Endothelial cell of umbilical vein (primary cell): ENCODE data around the gene CRIM1. TPM values are rescaled to one million over a fixed set of nuclear protein-coding genes. Genes with fewer than 3 reads are reported as not detected.
A peak's percentile ranks its signal among the peaks of the same experiment; 100 is the strongest.

Experiments
- BruUV-seq: library from RNA; stranded (reverse); fragments of 400-500 nt; replicated peaks from 2 replicates; lab custom pipeline; 2021; lab: Mats Ljungman, UMichigan
- CTCF ChIA-PET: fragments of 300-600, 350-600 bp; sonication (Branson Sonifier 250); formaldehyde crosslinking; loops from one replicate; lab custom pipeline; 2021; ENCODE audit warnings: antibody characterized with exemption, inconsistent platforms; lab: Charles Lee
- POLR2A ChIA-PET: fragments of 300-600, 350-600 bp; sonication (Branson Sonifier 250); formaldehyde crosslinking; loops from one replicate; lab custom pipeline; 2021; ENCODE audit warnings: antibody characterized with exemption, inconsistent platforms; lab: Charles Lee
- DNase-seq: peaks from one replicate; pipeline ENCODE4 v3.0.0-alpha.2; 2011; ENCODE audit warnings: low read depth, low spot score
- FAIRE-seq: peaks from 2 replicates; lab custom pipeline; 2011; peaks lifted over from hg19 to GRCh38; lab: Jason Lieb, UNC
- H2AFZ ChIP-seq: 2 replicates; pipeline ENCODE4 v1.6.0; 2012; ENCODE audit warnings: low read depth, low read length, control low read depth, inconsistent platforms
- H3K27ac ChIP-seq: 2 replicates; pipeline ENCODE4 v1.5.1; 2011; ENCODE audit warnings: low read depth, mild to moderate bottlenecking, control low read depth, low read length, moderate library complexity; ENCODE audit not compliant: insufficient read depth
- H3K27me3 ChIP-seq, 2 experiments: 2 replicates each; pipeline versions ENCODE4 v1.6.0 to v1.6.1; 2011; ENCODE audit warnings: low read length in 2 of 2, mixed read lengths in 1 of 2; ENCODE audit not compliant: control insufficient read depth in 2 of 2, insufficient read depth in 2 of 2
- H3K36me3 ChIP-seq, 2 experiments: 2 replicates in 1 of 2; 3 replicates in 1 of 2; pipeline ENCODE4 v1.5.1; 2011; ENCODE audit warnings: low read length in 2 of 2, mild to moderate bottlenecking in 1 of 2, moderate library complexity in 1 of 2; ENCODE audit not compliant: control insufficient read depth in 2 of 2, insufficient read depth in 2 of 2; ENCODE audit errors: extremely low read depth in 1 of 2
- H3K4me1 ChIP-seq: 3 replicates; pipeline ENCODE4 v1.5.1; 2011; ENCODE audit warnings: mild to moderate bottlenecking, low read length; ENCODE audit not compliant: control insufficient read depth, insufficient read depth; ENCODE audit errors: extremely low read depth
- H3K4me2 ChIP-seq: 2 replicates; pipeline ENCODE4 v1.6.1; 2011; ENCODE audit warnings: low read length, control low read depth, mixed read lengths; ENCODE audit not compliant: insufficient read depth
- H3K4me3 ChIP-seq, 3 experiments: fragments of 200-600 bp in 1 of 3; sonication (generic), shearing (Covaris generic) in 1 of 3; replicated peaks in 1 of 3; 2 replicates each; pipeline ENCODE4 v1.5.1; 2011 to 2016; ENCODE audit warnings: control low read depth in 3 of 3, low read length in 3 of 3, mild to moderate bottlenecking in 2 of 3, inconsistent platforms in 1 of 3, low read depth in 1 of 3, moderate library complexity in 1 of 3; ENCODE audit not compliant: insufficient read depth in 1 of 3
- H3K79me2 ChIP-seq: 2 replicates; pipeline ENCODE4 v1.6.0; 2012; ENCODE audit warnings: low read length, inconsistent platforms; ENCODE audit not compliant: control insufficient read depth, insufficient read depth
- H3K9ac ChIP-seq: replicated peaks from 2 replicates; pipeline ENCODE3; 2011; ENCODE audit warnings: low read length, control low read depth; ENCODE audit not compliant: insufficient read depth; ENCODE audit errors: extremely low read depth
- H3K9me1 ChIP-seq: replicated peaks from 3 replicates; pipeline ENCODE4 v1.6.0; 2011; ENCODE audit warnings: mild to moderate bottlenecking, low read length; ENCODE audit not compliant: control insufficient read depth, insufficient read depth; ENCODE audit errors: extremely low read depth
- H3K9me3 ChIP-seq: replicated peaks from 2 replicates; pipeline ENCODE4 v1.5.1; 2012; ENCODE audit warnings: low read length, inconsistent platforms; ENCODE audit not compliant: control insufficient read depth, insufficient read depth
- H4K20me1 ChIP-seq: replicated peaks from 2 replicates; pipeline ENCODE3; 2011; ENCODE audit warnings: mild to moderate bottlenecking, low read length; ENCODE audit not compliant: control insufficient read depth, insufficient read depth; ENCODE audit errors: extremely low read depth
- CTCF ChIP-seq, 2 donors: IDR thresholded peaks; 1 replicate in 1 of 2; 2 replicates in 1 of 2; pipeline ENCODE4 v1.5.1; 2011; ENCODE audit warnings: low read length in 2 of 2, mild to moderate bottlenecking in 2 of 2, moderate library complexity in 2 of 2, control low read depth in 1 of 2, inconsistent platforms in 1 of 2, low read depth in 1 of 2; ENCODE audit not compliant: insufficient read depth in 1 of 2; ENCODE audit errors: extremely low read depth in 1 of 2
- EZH2 ChIP-seq: IDR thresholded peaks from 2 replicates; pipeline ENCODE4 v1.6.1; 2012; ENCODE audit warnings: borderline replicate concordance, low read depth, mild to moderate bottlenecking, moderate library complexity, low read length, inconsistent platforms; ENCODE audit not compliant: severe bottlenecking
- FOS ChIP-seq: IDR thresholded peaks from 2 replicates; pipeline ENCODE4 v1.6.1; 2011; ENCODE audit warnings: mild to moderate bottlenecking, low read length, moderate library complexity, borderline replicate concordance; ENCODE audit not compliant: insufficient read depth
- GATA2 ChIP-seq: IDR thresholded peaks from 2 replicates; pipeline ENCODE4 v1.7.0; 2011; ENCODE audit warnings: low read depth, mild to moderate bottlenecking, moderate library complexity, mixed read lengths, low read length; ENCODE audit not compliant: insufficient read length, insufficient read depth
- JUN ChIP-seq: IDR thresholded peaks from 2 replicates; pipeline ENCODE4 v1.6.1; 2011; ENCODE audit warnings: borderline replicate concordance, low read depth; ENCODE audit not compliant: insufficient read length, insufficient read depth
- POLR2A ChIP-seq: IDR thresholded peaks from 2 replicates; pipeline ENCODE4 v1.6.1; 2012; ENCODE audit warnings: low read depth, mild to moderate bottlenecking, control low read depth, low read length
- POLR2AphosphoS5 ChIP-seq: IDR thresholded peaks from 2 replicates; pipeline ENCODE4 v1.6.1; 2012; ENCODE audit warnings: low read depth, mild to moderate bottlenecking, control low read depth, low read length, moderate library complexity; ENCODE audit not compliant: insufficient read depth
- dilution Hi-C: fragments of 300-500 bp; cut with MboI; formaldehyde crosslinking; loops from one replicate; pipeline ENCODE4 v1.15.0; 2019; ENCODE audit warnings: low sequenced_read_pairs; ENCODE audit not compliant: extremely low pct_ligation_motif_present
- intact Hi-C: fragments of 100-400 bp; cut with micrococcal nuclease; formaldehyde crosslinking; loops from one replicate; pipeline ENCODE4 v1.10.0; 2022
- polyA plus RNA-seq, 4 experiments: library from polyadenylated mRNA; depleted of rRNA in 3 of 4; stranded (reverse) in 3 of 4; unstranded in 1 of 4; fragments of >200 nt; gene quantifications; 2 replicates each; pipeline versions ENCODE4 v1.2.1 to v1.2.3, GENCODE V29; 2011 to 2012; ENCODE audit warnings: missing spikeins in 1 of 4
- total RNA-seq: library from RNA; stranded (reverse); gene quantifications from 2 replicates; pipeline ENCODE4 v1.2.3, GENCODE V29; 2021
- TF ChIP-seq, protein P1 (sequence below): IDR thresholded peaks from 2 replicates; pipeline ENCODE4 v1.6.1; 2011; ENCODE audit not compliant: insufficient read depth, insufficient read length

The CRIM1 gene
- total and polyA plus RNA-seq, 2 donors (not counting 3 experiments of a cell fraction or from before 2014, with no cell fraction given) = 422 to 649 TPM

- POLR2A ChIA-PET = no interaction called here
- peaks cover 92% of the 10 kb centered on the region for H3K79me2 ChIP-seq
- BruUV-seq = no TSS peak
- DNase-seq (no peak), FAIRE-seq (no peak)
- intact Hi-C loops (no loop called here), dilution Hi-C loops (no loop called here)
- H3K9me1 ChIP-seq = no peaks in the 10 kb centered on the region
- H3K4me2 ChIP-seq = peak overlapping the region; percentile 33
- no peak overlapping the region for H3K4me3 ChIP-seq
- TF ChIP-seq POLR2A = peak; percentile 33
- TF ChIP-seq GATA2 = no peak
- H3K9ac ChIP-seq = peak overlapping the region; percentile 51
- peaks cover 100% of the 10 kb centered on the region for H3K4me1 ChIP-seq
- H3K9me3 ChIP-seq = no peaks in the 10 kb centered on the region
- no peak overlapping the region for H2AFZ ChIP-seq
- CTCF ChIA-PET = interaction anchor here (0.7 to 5.1 kb wide), 8 partner anchors 8 to 74 kb away, joined by 3 to 31 read pairs (median 4); no protein-coding TSS in a partner anchor
- no peaks in the 10 kb centered on the region for H3K27me3 ChIP-seq
- H4K20me1 ChIP-seq = no peaks in the 10 kb centered on the region
- peak overlapping the region; percentile 73 for H3K27ac ChIP-seq
- H3K36me3 ChIP-seq = peaks cover 18 to 51% of the 10 kb centered on the region in 2 experiments
Observed at GRCh38 chr2:36449943-36450392, 94.4 kb downstream of the CRIM1 start.

DNA sequence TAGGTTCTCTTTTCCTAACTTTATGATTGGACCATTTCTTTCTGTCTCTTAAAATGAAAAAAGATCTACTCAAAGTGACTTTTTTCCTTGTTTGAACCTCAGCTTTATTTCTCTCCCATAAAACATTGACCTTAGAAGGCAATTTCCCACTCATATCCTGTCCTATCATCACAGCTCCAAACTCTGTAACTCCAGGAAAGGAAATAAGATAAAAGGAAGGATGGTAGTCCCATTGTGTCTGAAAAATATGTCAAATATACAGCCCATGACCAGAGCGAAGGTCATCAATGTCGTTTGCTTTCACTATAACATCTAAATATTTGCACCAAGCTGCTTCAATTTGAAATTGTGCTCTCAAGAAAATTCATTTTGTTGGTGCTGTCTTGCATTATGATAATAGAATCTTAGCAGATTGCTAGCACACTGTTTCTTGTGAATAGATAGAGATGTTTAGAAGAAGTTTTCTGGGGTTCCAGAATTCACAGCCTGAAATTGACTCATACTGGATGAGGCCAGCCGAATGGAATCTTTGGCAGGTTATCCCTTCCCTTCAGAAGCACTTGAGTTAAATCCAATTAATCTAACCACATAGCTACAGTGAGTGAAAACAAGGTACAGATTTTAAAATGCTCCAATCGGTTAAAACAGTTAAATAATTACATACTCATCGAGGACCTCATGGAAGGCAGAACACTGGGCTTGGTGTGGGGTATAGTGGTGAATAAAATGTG lies 95.1 kb downstream of the CRIM1 start:
- Histone ChIP-seq H3K27me3 (no peaks in the 10 kb centered on the region), H3K4me1 (peaks cover 100% of the 10 kb centered on the region), H3K9ac (peak overlapping the region; percentile 51), H3K4me3 (no peak overlapping the region), H4K20me1 (no peaks in the 10 kb centered on the region), H3K27ac (peak overlapping the region; percentile 73), H2AFZ (no peak overlapping the region), H3K9me1 (no peaks in the 10 kb centered on the region), H3K79me2 (peaks cover 92% of the 10 kb centered on the region), H3K36me3 (peaks cover 13 to 45% of the 10 kb centered on the region in 2 experiments), H3K9me3 (no peaks in the 10 kb centered on the region), H3K4me2 (peak overlapping the region; percentile 33)
- CTCF ChIA-PET = interaction anchor here (1.0 to 5.1 kb wide), 7 partner anchors 9 to 77 kb away, joined by 3 to 31 read pairs (median 4); no protein-coding TSS in a partner anchor
- FAIRE-seq (no peak), DNase-seq (no peak)
- TSS peak; percentile 24 for BruUV-seq
- dilution Hi-C loops = no loop called here
- POLR2A ChIA-PET = no interaction called here
- peak; percentile 35 for TF ChIP-seq POLR2AphosphoS5
- TF ChIP-seq, protein P1, sequence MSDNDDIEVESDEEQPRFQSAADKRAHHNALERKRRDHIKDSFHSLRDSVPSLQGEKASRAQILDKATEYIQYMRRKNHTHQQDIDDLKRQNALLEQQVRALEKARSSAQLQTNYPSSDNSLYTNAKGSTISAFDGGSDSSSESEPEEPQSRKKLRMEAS = no peak
- no peak for TF ChIP-seq FOS
- no peak for TF ChIP-seq EZH2
- no peak for TF ChIP-seq GATA2
- TF ChIP-seq JUN = peak; percentile 34
- TF ChIP-seq POLR2A = no peak
- no peak for TF ChIP-seq CTCF (IDR thresholded peaks at IDR 0.05; ENCODE audit: extremely low read depth in 1 of 2, insufficient read depth in 1 of 2, low read depth in 1 of 2, low read length in 2 of 2)
- intact Hi-C loops = no loop called here
